HG03432 (cell line): ENCODE data around the gene CEP68.
"Not testable (repeated sequence)": the region's sequence is repeated elsewhere in the genome, so short reads cannot be mapped to it uniquely, and the experiment has no call there.

Experiments
- ATAC-seq: cut with Tn5 transposase; IDR thresholded peaks from one replicate; pipeline ENCODE4 v1.9.1; 2021; ENCODE audit warnings: mild to moderate bottlenecking, moderate library complexity; ENCODE audit not compliant: unreplicated experiment

Gene CEP68

DNA sequence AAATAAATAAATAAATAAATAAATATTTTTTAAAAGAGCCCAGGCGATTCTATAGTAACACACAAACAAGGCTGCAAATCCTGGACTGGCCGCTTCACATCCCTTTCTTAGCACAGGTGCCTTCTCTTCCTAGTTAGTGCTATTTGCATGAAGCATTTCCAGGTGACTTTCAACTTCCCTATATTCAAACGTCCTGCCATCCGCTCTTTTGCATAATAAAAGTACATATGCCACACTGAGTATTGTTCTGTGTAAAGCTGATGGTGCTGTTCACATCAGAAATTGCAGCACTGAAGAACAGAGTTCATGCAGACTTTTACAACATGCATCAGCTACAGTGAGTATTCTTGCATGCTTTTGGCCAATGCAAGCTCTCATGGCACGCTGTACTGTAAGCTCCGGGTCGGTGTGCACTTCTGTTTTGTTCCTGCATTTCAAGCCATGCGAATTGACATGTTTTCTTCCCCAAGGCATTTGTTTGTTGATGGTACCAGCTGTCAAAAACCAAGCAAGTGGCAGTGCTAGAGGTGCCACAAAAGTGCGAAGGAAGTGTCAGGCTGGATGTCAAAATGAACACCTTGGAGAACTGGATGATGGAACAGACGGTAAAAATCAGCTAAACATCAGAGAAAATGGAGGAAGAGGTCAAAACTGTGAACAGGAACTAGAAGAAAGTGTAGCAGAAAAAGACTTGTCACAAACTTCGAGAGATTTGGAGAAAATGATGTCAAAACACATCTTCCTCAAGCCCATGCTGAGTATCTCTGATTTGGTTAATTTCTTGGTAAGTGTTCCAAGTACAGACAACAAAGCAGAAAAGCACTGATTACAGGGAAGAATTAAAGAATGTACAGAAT is 25.5 kb upstream of the CEP68 start:
- no peak for ATAC-seq

- peak; percentile 41 for ATAC-seq
Measured at GRCh38 chr2:65031341-65032018, 24.7 kb upstream of the CEP68 start.

DNA sequence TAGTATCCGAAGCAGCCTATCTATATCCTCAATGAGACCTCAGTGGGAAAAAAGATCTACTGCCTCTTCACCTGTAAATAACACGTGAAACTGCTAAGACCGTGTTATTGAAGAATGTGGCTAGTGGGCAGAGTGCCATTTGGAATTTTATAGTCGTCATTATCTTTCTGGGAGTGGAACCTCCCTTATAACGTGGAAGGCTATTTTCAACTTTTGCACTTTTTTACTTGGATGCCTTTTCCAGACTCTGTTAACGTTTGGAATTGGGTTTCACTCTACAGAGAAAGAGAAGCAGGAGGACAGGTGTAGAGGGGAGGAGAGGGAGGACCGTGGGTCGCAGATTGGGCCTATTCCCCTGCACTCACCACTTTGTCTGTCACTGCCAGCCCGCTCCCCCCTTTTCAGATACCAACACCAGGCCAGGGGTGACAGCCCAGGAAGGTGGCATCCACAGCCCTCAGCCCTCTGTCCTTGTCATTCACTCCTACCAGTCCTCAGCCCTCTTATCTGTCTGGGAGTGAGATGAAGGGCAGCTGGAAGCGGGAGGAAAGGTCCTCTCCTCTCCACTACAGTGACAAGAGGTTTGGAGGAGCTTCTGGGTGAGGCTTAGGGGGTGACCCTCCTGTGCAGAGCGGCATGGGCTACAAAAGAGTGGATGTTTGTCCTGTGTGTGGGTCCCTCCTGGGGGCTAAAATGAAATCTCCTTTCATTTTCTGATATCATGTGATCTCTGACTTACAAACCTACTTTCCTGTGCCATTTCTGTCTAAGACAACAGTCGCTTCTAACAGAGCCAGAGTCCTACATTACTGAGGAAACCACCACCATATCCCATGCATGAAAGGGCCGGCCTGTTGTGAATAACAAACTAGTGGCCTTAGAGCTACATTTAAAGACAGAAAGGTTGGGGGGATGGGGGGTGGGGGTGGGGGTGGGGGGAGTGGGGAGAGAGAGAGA is 23.9 kb upstream of the CEP68 start:
- peak; percentile 38 for ATAC-seq

DNA sequence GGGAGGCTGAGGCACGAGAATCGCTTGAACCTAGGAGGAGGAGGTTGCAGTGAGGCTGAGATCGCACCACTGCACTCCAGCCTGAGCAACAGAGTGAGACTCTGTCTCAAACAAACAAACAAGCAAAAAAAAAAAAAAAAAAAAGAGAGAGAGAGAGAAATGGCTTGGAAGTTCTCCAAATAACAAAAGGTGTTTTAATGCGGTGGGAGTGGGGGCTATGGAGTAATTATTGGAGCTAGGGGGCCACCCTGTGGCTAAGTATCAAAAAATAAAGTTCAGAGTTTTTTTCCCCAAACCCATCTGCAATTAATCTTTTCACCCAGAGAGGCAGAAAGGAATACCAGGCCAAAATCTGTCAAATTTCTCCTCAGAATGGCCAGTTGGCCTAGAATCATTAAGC is 23.0 kb upstream of the CEP68 start:
- ATAC-seq: no peak

GRCh38 chr2:65033667-65034066 is 22.5 kb upstream of the CEP68 start:
- ATAC-seq: not testable (repeated sequence)

DNA sequence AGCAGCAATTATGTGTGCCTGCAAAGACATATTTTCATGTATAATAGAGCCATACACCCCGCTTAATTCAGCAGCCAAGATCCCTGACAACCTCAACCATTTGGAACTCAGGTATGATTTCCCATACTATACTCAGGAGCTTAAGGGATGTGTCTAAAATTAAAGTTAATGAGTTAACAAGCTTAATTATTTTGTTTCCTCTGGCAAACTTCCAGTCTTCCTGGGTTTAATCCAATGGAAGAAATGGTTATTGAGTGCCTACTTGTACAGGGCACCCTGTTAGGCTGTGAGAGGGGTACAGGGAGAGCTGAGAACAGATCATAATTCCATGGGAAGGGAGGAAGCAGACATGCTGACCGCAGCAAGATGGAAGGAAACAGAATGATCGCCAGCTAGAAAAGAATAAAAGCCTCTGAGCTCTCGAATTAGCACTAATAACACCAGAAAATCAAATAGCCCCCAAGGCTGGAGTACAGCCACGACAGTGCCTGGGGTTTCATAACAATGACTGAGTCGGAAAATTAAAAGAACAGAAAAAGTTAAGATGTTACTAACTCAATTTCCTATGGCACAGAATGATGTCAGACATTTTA is 20.8 kb upstream of the CEP68 start:
- no peak for ATAC-seq

DNA sequence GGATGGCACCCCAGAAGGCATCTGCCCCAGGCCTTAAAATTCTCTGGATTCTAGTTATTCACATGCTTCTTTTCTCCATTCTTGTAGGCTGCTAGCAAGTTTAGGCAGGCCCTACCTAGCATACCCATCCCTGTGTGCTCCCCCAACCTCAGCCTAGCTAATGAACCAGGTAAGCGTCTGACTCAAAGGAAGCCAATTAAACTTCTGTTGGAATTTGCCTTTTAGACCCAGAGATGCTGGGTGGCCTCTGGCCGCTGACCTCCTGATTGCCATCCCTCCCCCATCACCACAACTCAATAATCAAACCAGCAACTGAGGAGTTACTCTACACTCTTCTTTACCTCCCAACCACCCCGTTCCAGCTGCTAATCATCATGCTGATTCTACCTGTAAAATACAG is 19.0 kb upstream of the CEP68 start:
- no peak for ATAC-seq

DNA sequence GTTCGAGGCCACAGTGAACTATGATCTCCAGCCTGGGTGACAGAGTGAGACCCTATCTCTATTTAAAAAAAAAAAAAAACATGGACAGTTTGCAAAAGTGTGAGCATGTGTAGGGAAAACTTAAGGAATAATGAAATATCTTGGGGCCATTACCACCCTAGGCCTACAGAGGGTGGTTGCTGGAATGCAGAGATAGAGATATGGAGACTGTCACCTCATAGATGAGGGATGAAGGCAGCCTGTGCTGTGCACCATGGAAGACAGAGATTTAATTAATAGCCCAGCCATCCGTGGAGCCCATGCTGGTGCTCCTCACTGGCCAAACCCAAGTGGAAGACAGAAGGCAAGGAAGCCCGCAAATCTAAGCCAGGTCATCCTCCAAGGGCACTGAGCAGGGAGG is 16.6 kb upstream of the CEP68 start:
- ATAC-seq: no peak

GRCh38 chr2:65040400-65041261 is 15.6 kb upstream of the CEP68 start:
- peak; percentile 90 for ATAC-seq

GRCh38 chr2:65043001-65043400 is 13.2 kb upstream of the CEP68 start:
- ATAC-seq: no peak

GRCh38 chr2:65044097-65044735 is 12.0 kb upstream of the CEP68 start:
- ATAC-seq: no peak

DNA sequence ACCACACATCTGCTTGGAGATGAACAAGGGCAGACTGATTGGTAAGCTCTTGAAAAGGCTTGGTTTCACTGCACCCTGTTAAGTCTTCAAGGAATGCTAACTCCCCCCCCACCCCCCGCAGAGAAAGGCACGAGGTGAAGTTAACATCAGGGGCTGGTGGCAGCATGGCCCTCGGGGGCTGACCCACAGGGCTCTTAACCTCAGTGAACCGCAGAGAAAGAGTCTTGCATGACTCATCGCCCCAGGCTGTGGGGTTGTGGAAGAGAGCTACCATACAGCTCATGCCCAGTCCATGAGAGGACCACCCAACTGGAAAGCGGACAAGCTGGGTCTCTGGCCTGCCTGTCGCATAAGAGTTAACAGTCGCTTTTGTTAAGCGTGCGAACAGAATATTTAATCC is 10.6 kb upstream of the CEP68 start:
- ATAC-seq: no peak

DNA sequence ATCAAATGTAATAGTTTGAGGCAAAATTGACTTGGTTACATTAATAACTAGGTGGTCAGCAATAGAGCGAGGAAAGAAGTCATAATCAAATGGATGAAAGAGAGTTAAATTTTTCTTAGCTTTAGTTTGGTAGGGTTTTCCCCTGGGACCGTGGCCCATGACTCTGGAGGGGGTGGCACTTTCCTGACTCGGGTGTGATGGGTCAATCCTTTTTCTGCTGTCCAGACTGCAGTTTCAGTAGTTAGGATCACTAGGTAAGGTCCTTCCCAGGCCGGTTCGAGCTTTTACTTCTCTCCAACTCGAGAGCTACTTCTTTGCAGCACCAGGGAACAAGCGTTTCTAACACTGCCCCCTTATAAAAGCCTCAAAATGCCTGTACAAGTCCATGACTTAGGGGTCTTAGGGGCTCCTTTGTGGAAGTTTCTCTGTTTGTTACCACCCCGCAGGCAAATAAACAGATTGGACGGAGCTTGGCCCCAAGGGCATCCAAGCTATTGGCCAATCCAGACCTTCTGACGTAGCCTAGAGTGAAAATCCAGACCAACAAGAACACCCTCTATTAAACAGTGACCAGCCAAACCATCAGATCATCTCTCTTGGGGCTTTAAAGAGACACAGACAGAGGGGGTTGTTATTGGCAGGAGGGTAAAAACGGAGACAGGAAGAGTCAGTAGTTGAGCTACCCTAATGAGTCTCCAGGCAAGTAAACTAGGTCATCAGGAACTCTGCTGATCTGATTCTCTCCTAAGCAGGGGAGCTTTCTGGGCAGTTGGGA is 9.4 kb upstream of the CEP68 start:
- no peak for ATAC-seq

GRCh38 chr2:65049010-65049639 is 7.1 kb upstream of the CEP68 start:
- ATAC-seq: no peak

GRCh38 chr2:65050931-65051330 is 5.3 kb upstream of the CEP68 start:
- no peak for ATAC-seq

DNA sequence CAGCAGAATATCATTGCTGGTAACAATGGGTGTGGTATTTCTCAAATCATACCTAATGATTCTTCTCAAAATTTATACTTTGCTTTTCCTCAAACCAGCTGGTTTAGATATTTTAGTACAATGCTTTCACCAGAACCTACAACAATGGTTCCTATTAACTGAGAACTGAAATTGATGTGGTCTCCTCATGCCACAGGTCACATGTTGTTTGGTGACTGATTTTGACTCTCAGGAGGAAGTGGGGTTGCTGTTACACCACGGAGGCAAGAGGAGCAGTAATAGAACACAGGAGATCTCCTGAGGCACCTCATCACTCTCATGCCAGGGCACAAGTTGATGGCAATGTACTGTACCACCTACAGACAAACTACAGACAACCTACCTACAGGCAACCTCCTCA is 3.0 kb upstream of the CEP68 start:
- ATAC-seq: peak; percentile 51

DNA sequence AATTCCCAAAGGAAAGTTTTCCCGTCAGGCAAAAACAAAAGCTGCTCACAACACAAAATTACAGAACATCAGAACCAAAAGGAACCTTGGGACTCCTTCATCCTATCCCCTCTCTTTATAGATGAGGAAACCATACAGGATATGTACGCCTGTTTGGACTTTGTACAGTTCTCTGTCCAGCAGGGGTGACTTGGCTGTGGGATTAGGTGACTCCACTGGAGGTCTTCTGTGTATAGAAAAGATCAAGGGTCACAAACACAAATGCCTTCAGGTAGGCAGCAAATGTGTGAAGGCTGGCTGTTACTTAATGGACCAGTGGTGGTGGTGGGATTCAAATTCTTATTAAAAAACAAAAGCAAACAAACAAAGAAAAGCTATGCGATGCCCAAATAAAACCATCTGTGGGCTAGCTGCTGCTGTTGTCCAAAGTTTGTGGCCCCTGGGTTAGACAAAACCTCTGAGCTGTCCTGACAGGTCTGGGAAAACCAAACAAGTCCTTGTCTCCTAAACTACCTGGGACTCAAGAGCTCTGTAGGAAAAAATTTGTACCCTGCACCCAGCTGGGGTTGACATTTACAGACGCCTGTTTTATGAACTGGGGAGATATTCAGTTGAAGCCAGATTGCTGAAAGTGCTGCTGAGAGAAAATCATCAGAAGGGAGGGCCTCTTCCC is 1.3 kb upstream of the CEP68 start:
- ATAC-seq: no peak
